ENCODE data around the gene MFSD12.

- no peak for TF ChIP-seq EZH2 (IDR thresholded peaks at IDR 0.05)
- TF ChIP-seq MAX (IDR thresholded peaks at IDR 0.05): no peak
- TF ChIP-seq CTCF (IDR thresholded peaks at IDR 0.05 in 2 of 3, conservative IDR thresholded peaks at IDR 0.05 in 1 of 3; ENCODE audit: borderline replicate concordance in 1 of 3, insufficient read depth in 1 of 3, low read depth in 2 of 3, low read length in 2 of 3): no peak
- no peak for TF ChIP-seq ZBTB33 (IDR thresholded peaks at IDR 0.05; ENCODE audit: extremely low read depth, insufficient replicate concordance, low read length)
- TF ChIP-seq ZFX (IDR thresholded peaks at IDR 0.05): no peak
- TF ChIP-seq POLR2A (IDR thresholded peaks at IDR 0.05; ENCODE audit: borderline replicate concordance, extremely low read depth, insufficient read depth, insufficient read length): no peak
These were observed 28.1 kb upstream of the MFSD12 start, which contains the start of gene GIPC3 for GRCh38 chr19:3585301-3586126.
